ENCODE results near the gene LAMB1.

DNA sequence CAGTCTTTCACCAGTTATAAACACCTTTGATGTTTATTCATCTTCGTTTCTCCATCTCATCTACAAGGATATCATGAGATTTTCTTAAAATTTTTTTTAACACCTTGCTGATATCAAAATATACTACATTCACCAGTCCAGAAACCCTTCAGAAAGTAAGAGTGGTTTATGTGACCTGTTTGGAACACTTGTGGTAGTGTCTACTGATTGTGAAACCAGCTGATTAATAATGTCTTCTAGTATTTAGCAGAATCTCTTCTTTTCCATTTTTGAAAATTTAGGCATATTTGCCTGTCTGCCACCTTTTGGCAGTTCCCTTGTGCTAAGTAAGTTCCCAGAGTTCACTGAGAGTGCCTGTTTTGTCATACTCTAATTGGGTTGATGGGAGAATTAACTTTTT, 93.5 kb downstream of the LAMB1 start:
- TF ChIP-seq EZH2 (IDR thresholded peaks at IDR 0.05; ENCODE audit: borderline replicate concordance, low read depth, low read length, poor library complexity, severe bottlenecking) (no peak), CTCF (conservative IDR thresholded peaks at IDR 0.05; ENCODE audit: low read depth, low read length) (no peak)
